PC-3 (cell line): ENCODE measurements around the gene C22orf39. TPM values are rescaled to one million over a fixed set of nuclear protein-coding genes. Genes with fewer than 3 reads are reported as not detected.

ENCODE experiments used
- ATAC-seq: fragments of 200-7000 bp; cut with Tn5 transposase; 2 replicates; pipeline ENCODE4 v1.9.1; 2020; ENCODE audit warnings: mild to moderate bottlenecking, moderate library complexity
- BruUV-seq: library from RNA; stranded (reverse); fragments of 400-500 nt; replicated peaks from 2 replicates; lab custom pipeline; 2021; lab: Mats Ljungman, UMichigan
- CTCF ChIA-PET: fragments of 300-600 bp; sonication (Branson Sonifier 250); formaldehyde crosslinking; loops from one replicate; lab custom pipeline; 2022; ENCODE audit warnings: antibody characterized with exemption; lab: Charles Lee
- POLR2A ChIA-PET: fragments of 300-600 bp; sonication (Branson Sonifier 250); formaldehyde crosslinking; loops from one replicate; lab custom pipeline; 2022; ENCODE audit warnings: antibody characterized with exemption; ENCODE audit not compliant: unreplicated experiment; lab: Charles Lee
- DNase-seq: peaks from one replicate; pipeline ENCODE4 v3.0.0-alpha.2; 2015
- H2AFZ ChIP-seq: fragments of 300-600 bp; sonication (generic); 2 replicates; pipeline ENCODE4 v1.6.0; 2016; ENCODE audit warnings: antibody characterized with exemption, low read length
- H3F3A ChIP-seq: fragments of 300-600 bp; sonication (generic); one replicate; pipeline ENCODE4 v1.6.0; 2017; ENCODE audit warnings: antibody characterized with exemption, low read length, control low read depth, mild to moderate bottlenecking; ENCODE audit not compliant: unreplicated experiment
- H3K27ac ChIP-seq: fragments of 300-600 bp; sonication (generic); 2 replicates; pipeline ENCODE4 v1.5.1; 2016; ENCODE audit warnings: mild to moderate bottlenecking, low read length
- H3K27me3 ChIP-seq: fragments of 300-600 bp; sonication (generic); 2 replicates; pipeline ENCODE4 v1.6.1; 2016; ENCODE audit warnings: low read length, mixed read lengths
- H3K36me3 ChIP-seq: fragments of 300-600 bp; sonication (generic); 2 replicates; pipeline ENCODE4 v1.6.1; 2016; ENCODE audit warnings: low read depth, mixed run types, low read length, mixed read lengths
- H3K4me1 ChIP-seq: fragments of 300-600 bp; sonication (generic); 2 replicates; pipeline ENCODE4 v1.5.1; 2016; ENCODE audit warnings: low read length; ENCODE audit not compliant: insufficient read depth
- H3K4me2 ChIP-seq: fragments of 300-600 bp; sonication (generic); 2 replicates; pipeline ENCODE4 v1.6.0; 2016; ENCODE audit warnings: low read length
- H3K4me3 ChIP-seq: fragments of 300-600 bp; sonication (generic); 2 replicates; pipeline ENCODE4 v1.5.1; 2016; ENCODE audit warnings: mild to moderate bottlenecking, low read length, mixed read lengths
- H3K79me2 ChIP-seq: fragments of 300-600 bp; sonication (generic); 2 replicates; pipeline ENCODE4 v1.6.1; 2017; ENCODE audit warnings: low read length, mixed read lengths
- H3K9ac ChIP-seq: fragments of 300-600 bp; sonication (generic); 2 replicates; pipeline ENCODE4 v1.6.0; 2016; ENCODE audit warnings: mild to moderate bottlenecking, low read length
- H3K9me2 ChIP-seq: fragments of 300-600 bp; sonication (generic); replicated peaks from 2 replicates; pipeline ENCODE4 v1.6.1; 2016; ENCODE audit warnings: mixed run types, low read length, mixed read lengths
- H3K9me3 ChIP-seq: fragments of 300-600 bp; sonication (generic); 2 replicates; pipeline ENCODE4 v1.6.1; 2016; ENCODE audit warnings: low read length, mixed read lengths
- H4K20me1 ChIP-seq: fragments of 300-600 bp; sonication (generic); 2 replicates; pipeline ENCODE4 v1.6.1; 2016; ENCODE audit warnings: low read length, mixed read lengths
- EZH2 ChIP-seq: fragments of 300-600 bp; sonication (generic); IDR thresholded peaks from one replicate; pipeline ENCODE4 v1.6.1; 2017; ENCODE audit warnings: antibody characterized with exemption, mild to moderate bottlenecking, low read length; ENCODE audit not compliant: unreplicated experiment
- EZH2phosphoT487 ChIP-seq: fragments of 300-600 bp; sonication (generic); IDR thresholded peaks from 2 replicates; pipeline ENCODE4 v1.6.1; 2018; ENCODE audit warnings: mild to moderate bottlenecking, antibody characterized with exemption, low read length, borderline replicate concordance
- intact Hi-C: fragments of 100-400 bp; cut with micrococcal nuclease; formaldehyde crosslinking; loops from 2 replicates; pipeline ENCODE4 v1.9.0; 2023
- total RNA-seq: library from RNA; depleted of rRNA; stranded (reverse); fragments of >200 nt; gene quantifications from 2 replicates; pipeline ENCODE4 v1.2.3, GENCODE V29; 2014
- TF ChIP-seq, protein P1 (sequence below): fragments of 300-600 bp; sonication (generic); conservative IDR thresholded peaks from 2 replicates; pipeline ENCODE4 v1.5.1; 2017; ENCODE audit warnings: antibody characterized with exemption, low read depth, mild to moderate bottlenecking, low read length

Gene C22orf39
- total RNA-seq, 1 experiment from 2014 or later = 25.0 TPM

GRCh38 chr22:19410941-19411689 is 36.4 kb downstream of the C22orf39 start:
- H2AFZ ChIP-seq = no peak overlapping the region
- H3K27ac ChIP-seq = no peak overlapping the region
- H3K9me3 ChIP-seq = no peaks in the 10 kb centered on the region
- no peak overlapping the region for H3K9ac ChIP-seq
- BruUV-seq = no TSS peak
- H3K36me3 ChIP-seq = peaks cover 11% of the 10 kb centered on the region; the same call in 1 of the 2 replicates
- H4K20me1 ChIP-seq = 0 out of 2 replicates have a peak, but pooled peaks cover 6% of the 10 kb centered on the region
- no peak for DNase-seq
- no peaks in the 10 kb centered on the region for H3K9me2 ChIP-seq
- POLR2A ChIA-PET = no interaction called here
- no peak for ATAC-seq
- intact Hi-C loops = no loop called here
- H3K4me1 ChIP-seq = no peaks in the 10 kb centered on the region
- TF ChIP-seq, protein P1, sequence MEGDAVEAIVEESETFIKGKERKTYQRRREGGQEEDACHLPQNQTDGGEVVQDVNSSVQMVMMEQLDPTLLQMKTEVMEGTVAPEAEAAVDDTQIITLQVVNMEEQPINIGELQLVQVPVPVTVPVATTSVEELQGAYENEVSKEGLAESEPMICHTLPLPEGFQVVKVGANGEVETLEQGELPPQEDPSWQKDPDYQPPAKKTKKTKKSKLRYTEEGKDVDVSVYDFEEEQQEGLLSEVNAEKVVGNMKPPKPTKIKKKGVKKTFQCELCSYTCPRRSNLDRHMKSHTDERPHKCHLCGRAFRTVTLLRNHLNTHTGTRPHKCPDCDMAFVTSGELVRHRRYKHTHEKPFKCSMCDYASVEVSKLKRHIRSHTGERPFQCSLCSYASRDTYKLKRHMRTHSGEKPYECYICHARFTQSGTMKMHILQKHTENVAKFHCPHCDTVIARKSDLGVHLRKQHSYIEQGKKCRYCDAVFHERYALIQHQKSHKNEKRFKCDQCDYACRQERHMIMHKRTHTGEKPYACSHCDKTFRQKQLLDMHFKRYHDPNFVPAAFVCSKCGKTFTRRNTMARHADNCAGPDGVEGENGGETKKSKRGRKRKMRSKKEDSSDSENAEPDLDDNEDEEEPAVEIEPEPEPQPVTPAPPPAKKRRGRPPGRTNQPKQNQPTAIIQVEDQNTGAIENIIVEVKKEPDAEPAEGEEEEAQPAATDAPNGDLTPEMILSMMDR = no peak
- TF ChIP-seq EZH2 (no peak), EZH2phosphoT487 (no peak)
- no peaks in the 10 kb centered on the region for H3F3A ChIP-seq
- peaks cover 50% of the 10 kb centered on the region for H3K79me2 ChIP-seq
- no peak overlapping the region for H3K4me2 ChIP-seq
- CTCF ChIA-PET = no interaction called here
- no peaks in the 10 kb centered on the region for H3K27me3 ChIP-seq
- H3K4me3 ChIP-seq = no peak overlapping the region

GRCh38 chr22:19407649-19408606 is 39.6 kb downstream of the C22orf39 start:
- H3K4me2 ChIP-seq = no peak overlapping the region
- ChIA-PET POLR2A (no interaction called here), CTCF (no interaction called here)
- ATAC-seq (no peak), DNase-seq (no peak)
- H2AFZ ChIP-seq = no peak overlapping the region
- 0 out of 2 replicates have a peak, but pooled peaks cover 3% of the 10 kb centered on the region for H4K20me1 ChIP-seq
- H3K4me1 ChIP-seq = no peaks in the 10 kb centered on the region
- no peak overlapping the region for H3K9ac ChIP-seq
- no peak overlapping the region for H3K4me3 ChIP-seq
- no peaks in the 10 kb centered on the region for H3K27me3 ChIP-seq
- intact Hi-C loops = no loop called here
- H3K79me2 ChIP-seq = peaks cover 23% of the 10 kb centered on the region
- no peak for TF ChIP-seq EZH2phosphoT487
- H3K27ac ChIP-seq = no peak overlapping the region
- H3K9me3 ChIP-seq = no peaks in the 10 kb centered on the region
- H3K36me3 ChIP-seq = peaks cover 20% of the 10 kb centered on the region; the same call in 1 of the 2 replicates
- no peaks in the 10 kb centered on the region for H3F3A ChIP-seq
- BruUV-seq = no TSS peak
- no peaks in the 10 kb centered on the region for H3K9me2 ChIP-seq

- peaks cover 12% of the 10 kb centered on the region for H3K79me2 ChIP-seq
- 0 out of 2 replicates have a peak, but pooled peaks cover 3% of the 10 kb centered on the region for H4K20me1 ChIP-seq
- H3K27ac ChIP-seq = no peak overlapping the region
- BruUV-seq = no TSS peak
- ATAC-seq = no peak
- no peaks in the 10 kb centered on the region for H3K4me1 ChIP-seq
- TF ChIP-seq EZH2phosphoT487 (no peak), EZH2 (no peak)
- TF ChIP-seq, protein P1 = no peak
- intact Hi-C loops = no loop called here
- H3K4me2 ChIP-seq = no peak overlapping the region
- H3F3A ChIP-seq = no peaks in the 10 kb centered on the region
- no peak overlapping the region for H3K9ac ChIP-seq
- H2AFZ ChIP-seq = no peak overlapping the region
- DNase-seq = no peak
- H3K36me3 ChIP-seq = peaks cover 20% of the 10 kb centered on the region; the same call in 1 of the 2 replicates
- no peaks in the 10 kb centered on the region for H3K9me2 ChIP-seq
- no peak overlapping the region for H3K4me3 ChIP-seq
- no peaks in the 10 kb centered on the region for H3K27me3 ChIP-seq
- CTCF ChIA-PET = no interaction called here
- POLR2A ChIA-PET = no interaction called here
- H3K9me3 ChIP-seq = no peaks in the 10 kb centered on the region
Observed at GRCh38 chr22:19406846-19407245, 40.7 kb downstream of the C22orf39 start.
